LoVo (cell line): ENCODE data around the gene UCK1.

Experiments used
- DNase-seq: peaks from one replicate; pipeline ENCODE4 v3.0.0-alpha.2; 2016; ENCODE audit warnings: low spot score

UCK1 gene

GRCh38 chr9:131476777-131477345 lies 54.2 kb downstream of the UCK1 start:
- DNase-seq, result no peak

- no peak for DNase-seq
Measured at GRCh38 chr9:131475956-131476776, 54.9 kb downstream of the UCK1 start.

- DNase-seq, result no peak
Measured at GRCh38 chr9:131475111-131475955, 55.7 kb downstream of the UCK1 start.

GRCh38 chr9:131474711-131475110 lies 56.4 kb downstream of the UCK1 start:
- no peak for DNase-seq

GRCh38 chr9:131473891-131474290 lies 57.2 kb downstream of the UCK1 start:
- DNase-seq, result no peak
